GM18526 (cell line): ENCODE data around the gene C14orf180.

Experiments used
- POLR2A ChIP-seq: IDR thresholded peaks from 3 replicates; pipeline ENCODE4 v1.6.1; 2011; ENCODE audit not compliant: insufficient read length; ENCODE audit errors: extremely low read depth

C14orf180 gene

DNA sequence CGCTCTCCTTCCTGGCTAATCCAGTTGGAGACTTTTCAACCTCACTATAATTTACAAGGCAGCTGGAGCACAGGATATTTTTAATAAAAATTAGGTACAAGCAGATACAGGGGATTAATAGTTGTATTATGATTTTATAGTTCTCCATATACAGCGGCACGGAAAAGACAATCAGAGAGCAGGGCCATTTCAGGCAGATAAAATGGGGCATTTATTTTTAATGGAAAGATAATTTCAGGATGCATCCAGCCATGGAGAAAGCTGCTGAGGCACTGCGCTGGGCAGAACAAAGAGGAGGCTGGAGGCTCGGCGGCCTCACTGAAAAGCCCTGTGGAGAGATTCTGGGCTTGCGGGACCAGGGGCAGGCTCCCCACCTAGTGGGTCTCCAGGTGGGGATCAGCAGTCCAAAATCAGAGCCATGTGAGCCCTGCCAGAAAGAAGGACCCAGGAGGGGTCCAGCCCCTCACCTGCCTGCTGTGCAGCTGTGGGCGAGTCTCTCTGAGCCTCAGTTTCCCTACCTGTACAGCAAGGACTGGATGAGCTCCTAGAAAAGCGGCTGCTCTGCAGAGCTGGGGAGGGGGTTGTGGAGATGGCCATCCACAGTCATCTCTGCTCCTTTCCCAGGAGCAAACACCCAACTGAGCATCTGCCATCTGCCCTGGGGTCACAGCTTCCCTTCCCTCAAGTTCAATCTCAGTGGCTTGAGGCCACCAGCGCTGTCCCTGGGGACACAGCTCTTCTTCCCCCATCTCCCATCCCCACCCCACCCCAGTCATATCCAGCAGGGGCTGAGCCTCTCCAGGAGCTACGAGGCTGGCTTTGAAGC is 23.9 kb upstream of the C14orf180 start:
- TF ChIP-seq POLR2A: no peak

GRCh38 chr14:104556256-104557021 is 23.1 kb upstream of the C14orf180 start:
- TF ChIP-seq POLR2A: no peak

GRCh38 chr14:104557086-104557485 is 22.5 kb upstream of the C14orf180 start:
- no peak for TF ChIP-seq POLR2A

- no peak for TF ChIP-seq POLR2A
Measured at GRCh38 chr14:104557766-104558165, 21.8 kb upstream of the C14orf180 start.

DNA sequence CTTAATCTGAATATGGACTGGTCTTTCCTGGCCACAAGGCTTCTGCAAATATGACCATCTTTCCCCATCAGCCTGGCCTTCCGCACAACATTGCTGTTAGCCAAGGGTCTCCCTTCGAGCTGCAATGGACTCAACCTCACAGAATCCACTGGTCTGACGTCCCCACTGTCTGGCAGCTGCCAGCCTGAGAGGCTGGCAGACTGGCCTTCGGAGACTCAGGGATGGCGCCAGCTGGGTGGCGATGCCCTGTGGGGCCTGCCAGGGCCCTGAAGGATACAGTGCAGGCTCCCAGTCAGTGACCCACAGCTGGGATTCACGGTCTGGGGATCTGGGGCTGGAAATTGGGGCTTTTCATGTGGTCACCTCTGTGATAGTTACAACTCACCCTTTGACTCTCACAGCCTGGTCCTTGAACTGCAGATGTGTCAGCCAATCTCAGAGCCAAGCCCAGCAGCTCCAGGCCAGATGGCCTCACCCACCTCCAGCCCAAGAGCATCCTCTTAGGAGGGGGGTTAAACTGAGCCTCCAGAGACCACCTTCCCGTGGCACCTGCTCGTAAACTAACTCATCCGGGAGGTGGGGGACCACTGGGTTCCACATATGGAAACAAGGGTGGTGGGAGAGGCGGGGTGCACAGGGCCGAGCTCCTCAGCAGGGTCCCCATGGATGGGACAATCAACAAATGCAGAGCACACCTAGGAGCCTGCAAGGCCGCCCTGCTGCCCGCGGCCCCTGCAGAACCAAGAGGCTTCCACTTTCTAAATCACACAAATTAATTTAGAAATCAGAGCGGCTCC is 21.1 kb upstream of the C14orf180 start:
- no peak for TF ChIP-seq POLR2A

DNA sequence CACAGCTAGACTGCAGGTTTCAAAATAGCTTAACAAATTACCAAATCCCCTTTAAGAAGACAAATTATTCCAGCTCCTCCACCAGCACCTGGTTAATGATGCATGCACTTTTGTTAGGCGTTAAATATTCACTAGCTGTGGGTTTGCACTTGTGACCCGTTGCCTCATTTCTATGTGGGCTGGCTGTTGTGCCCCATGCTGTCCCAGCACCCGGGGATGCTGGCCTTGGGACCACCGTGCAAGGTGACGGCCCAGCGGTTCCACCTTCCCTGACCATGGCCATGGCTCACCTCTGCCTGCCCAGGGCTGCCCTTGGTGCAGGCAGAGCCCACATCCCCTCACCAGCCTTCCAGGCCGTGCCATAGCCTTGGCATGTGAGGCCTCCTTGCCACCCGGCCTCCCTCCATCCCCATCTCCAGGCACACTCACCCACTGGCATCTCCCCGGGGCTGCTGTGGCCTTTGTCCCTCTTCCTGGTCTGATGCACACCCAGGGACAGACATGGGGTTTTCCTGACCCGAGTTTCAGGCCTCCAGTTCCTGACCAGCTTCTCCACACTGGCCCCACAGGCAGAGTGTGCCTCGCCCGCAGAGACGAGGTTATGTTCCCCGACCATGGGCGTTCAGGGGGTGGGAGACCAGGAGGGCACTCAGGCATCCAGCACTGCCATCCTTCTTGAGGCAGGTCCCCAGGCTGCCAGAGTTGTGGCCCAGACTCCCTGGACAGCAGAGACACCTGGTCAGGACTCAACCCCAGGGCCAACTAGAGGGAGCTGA is 20.3 kb upstream of the C14orf180 start:
- TF ChIP-seq POLR2A: no peak

DNA sequence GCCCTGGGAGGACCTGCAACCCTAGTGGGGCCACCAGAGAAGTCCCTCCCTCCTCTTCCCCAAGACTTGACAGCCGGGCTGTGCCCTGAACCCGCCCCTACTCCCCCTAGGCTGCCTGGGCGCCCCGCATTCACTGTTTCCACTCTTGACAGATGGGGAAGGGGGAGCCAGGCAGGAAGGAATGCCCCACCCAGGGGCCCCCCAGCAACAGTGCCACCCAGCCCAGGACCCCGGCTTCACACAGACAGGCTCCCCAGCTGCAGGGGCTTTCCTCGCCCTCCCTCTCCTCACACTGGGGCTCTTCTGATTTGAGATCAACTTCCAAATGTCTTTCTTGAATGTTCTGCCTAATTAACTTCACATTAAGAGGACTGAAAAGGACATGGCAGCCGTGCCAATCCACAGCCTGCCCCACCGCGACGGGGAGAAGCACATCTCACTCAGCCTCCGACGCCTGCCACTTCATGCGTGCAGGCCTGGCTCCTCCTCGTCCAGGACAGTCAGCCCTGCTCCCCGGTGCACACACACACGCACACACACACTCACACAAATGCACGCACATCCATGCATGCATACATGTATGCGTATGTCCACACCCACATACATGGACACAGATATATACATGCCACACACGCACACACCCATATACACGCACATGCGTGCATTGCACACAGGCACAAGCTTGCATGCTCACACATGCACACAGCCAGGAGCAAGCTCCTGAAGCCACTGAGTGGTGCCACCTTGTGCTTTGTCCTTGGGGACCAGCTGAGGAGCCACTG is 19.6 kb upstream of the C14orf180 start:
- no peak for TF ChIP-seq POLR2A

- TF ChIP-seq POLR2A: no peak
Measured at GRCh38 chr14:104560586-104560945, 19.0 kb upstream of the C14orf180 start.

DNA sequence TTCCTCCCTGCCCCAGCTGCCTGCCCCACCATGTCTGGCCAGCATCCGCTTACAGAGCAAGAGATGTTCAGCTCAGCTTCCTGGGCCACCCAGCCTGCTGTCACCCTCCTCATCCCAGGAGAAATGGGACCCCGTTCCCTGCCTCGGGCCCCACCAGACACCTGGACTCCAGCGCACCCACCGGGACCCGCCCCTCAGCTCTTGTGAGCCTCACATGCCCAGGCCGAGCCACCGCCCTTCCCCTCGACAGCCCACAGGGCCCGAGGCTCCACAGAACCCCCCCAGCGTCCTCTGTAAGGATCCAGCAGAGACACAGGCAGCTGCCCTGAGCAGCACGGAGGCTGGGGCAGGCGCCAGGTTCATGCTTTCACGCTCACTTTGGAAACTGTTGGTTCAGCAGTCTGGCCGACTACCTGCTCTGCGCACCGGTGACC is 18.4 kb upstream of the C14orf180 start:
- TF ChIP-seq POLR2A: no peak

DNA sequence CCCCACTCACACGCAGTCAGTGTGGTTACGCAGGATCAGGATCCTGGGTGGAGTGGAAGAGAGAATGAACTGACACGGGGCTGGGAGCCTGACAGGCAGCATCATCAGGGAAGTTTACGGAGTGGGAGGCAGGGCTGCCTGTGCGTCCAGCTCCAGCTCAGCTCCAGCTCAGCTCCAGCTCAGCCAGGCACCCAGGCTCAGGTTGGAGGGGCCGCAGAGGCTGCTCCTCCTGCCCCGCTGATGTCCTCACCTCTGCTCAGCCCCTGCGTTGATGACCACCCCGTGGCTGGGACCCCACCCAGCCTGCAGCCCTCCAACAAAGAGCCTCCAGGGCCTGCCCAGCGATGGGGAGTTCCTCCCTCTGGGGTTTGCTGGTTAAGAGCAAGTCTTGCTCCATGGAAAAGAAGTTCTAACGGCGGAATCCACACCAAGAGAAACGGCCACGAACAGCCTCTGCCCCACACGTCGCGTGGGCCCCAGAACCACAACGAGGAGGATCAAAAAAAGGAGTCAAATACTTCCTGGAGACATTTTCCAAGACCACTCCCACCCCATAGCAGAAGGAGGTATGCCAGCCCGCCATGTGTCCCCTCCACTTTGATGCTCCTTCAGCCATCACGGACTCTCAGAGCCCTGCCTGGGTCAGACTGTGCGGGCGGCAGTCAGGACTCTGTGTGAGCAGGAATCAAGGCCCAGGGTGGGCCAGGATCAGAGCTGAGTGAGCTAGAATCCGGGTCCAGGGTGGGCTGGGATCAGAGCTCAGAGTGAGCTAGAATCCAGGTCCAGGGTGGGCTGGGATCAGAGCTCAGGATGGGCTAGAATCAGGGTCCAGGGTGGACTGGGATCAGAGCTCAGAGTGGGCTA is 17.7 kb upstream of the C14orf180 start:
- TF ChIP-seq POLR2A: no peak

DNA sequence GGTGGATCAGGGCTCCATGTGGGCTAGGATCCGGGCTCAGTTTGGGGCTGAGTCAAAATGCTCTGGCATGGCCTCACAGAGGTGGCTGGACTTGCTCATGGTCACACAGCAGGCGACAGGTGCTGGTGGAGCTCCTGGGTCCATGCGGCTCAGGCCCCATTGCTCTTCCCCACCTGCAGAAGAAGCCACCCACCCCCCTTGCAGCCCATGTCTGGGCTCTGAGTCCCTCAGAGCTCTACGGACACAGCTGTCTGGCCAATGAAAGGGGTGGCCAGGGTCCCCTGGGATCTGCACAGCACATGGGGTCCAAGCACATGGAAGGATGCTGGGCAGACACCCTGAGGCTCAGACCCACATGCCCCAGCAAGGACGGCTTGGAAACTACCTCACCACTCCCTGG is 17.0 kb upstream of the C14orf180 start:
- no peak for TF ChIP-seq POLR2A

GRCh38 chr14:104563191-104563741 is 16.3 kb upstream of the C14orf180 start:
- TF ChIP-seq POLR2A: no peak
